ENCODE measurements around the gene SERGEF. TPM values are rescaled to one million over a fixed set of nuclear protein-coding genes. Genes with fewer than 3 reads are reported as not detected.
A peak's percentile ranks its signal among the peaks of the same experiment; 100 is the strongest.

SERGEF gene
- total RNA-seq, 1 donor from 2014 or later = 17.6 TPM

- peaks cover 2% of the 10 kb centered on the region for H3K36me3 ChIP-seq (ENCODE audit: insufficient read depth, low read length)
- Mint-ChIP-seq H3K36me3 (ENCODE audit: low read depth, unreplicated experiment) (peaks cover 4% of the 10 kb centered on the region), H3K4me3 (ENCODE audit: unreplicated experiment) (no peak overlapping the region), H3K27me3 (ENCODE audit: low read depth, unreplicated experiment) (no peaks in the 10 kb centered on the region), H3K4me1 (ENCODE audit: low read depth, unreplicated experiment) (peaks cover 6% of the 10 kb centered on the region), H3K9me3 (ENCODE audit: unreplicated experiment) (no peaks in the 10 kb centered on the region), H3K27ac (ENCODE audit: unreplicated experiment) (no peak overlapping the region)
- H3K4me3 ChIP-seq (ENCODE audit: insufficient read depth, low read depth, low read length) = no peak overlapping the region
- no peak for FAIRE-seq
- no peak overlapping the region for H3K9ac ChIP-seq (ENCODE audit: low read length)
- H4K20me1 ChIP-seq (ENCODE audit: insufficient read depth, low read length) = no peaks in the 10 kb centered on the region
- TF ChIP-seq EZH2 (IDR thresholded peaks at IDR 0.05; ENCODE audit: insufficient read depth, low read length) = no peak
- TF ChIP-seq CTCF (IDR thresholded peaks at IDR 0.05; ENCODE audit: insufficient read depth, low read depth, low read length) = no peak
- H3K4me2 ChIP-seq (ENCODE audit: low read length) = no peak overlapping the region
- no peak for DNase-seq (ENCODE audit: low read depth)
- no peaks in the 10 kb centered on the region for H3K4me1 ChIP-seq (ENCODE audit: insufficient read depth, low read length)
- H3K9me3 ChIP-seq (ENCODE audit: insufficient read depth, low read depth, low read length) = no peaks in the 10 kb centered on the region
- no peaks in the 10 kb centered on the region for H3K27me3 ChIP-seq (ENCODE audit: insufficient read depth, low read length)
- no peak overlapping the region for H3K27ac ChIP-seq (ENCODE audit: low read depth, low read length)
- no peaks in the 10 kb centered on the region for H3K79me2 ChIP-seq (ENCODE audit: insufficient read depth, low read length)
- H2AFZ ChIP-seq (ENCODE audit: low read depth, low read length) = no peak overlapping the region
Measured at GRCh38 chr11:17927041-17927440, 85.8 kb downstream of the SERGEF start.

- H3K36me3 ChIP-seq (ENCODE audit: insufficient read depth, low read length) = peaks cover 2% of the 10 kb centered on the region
- no peak overlapping the region for H3K27ac Mint-ChIP-seq (ENCODE audit: unreplicated experiment)
- no peak overlapping the region for H3K27ac ChIP-seq (ENCODE audit: low read depth, low read length)
- H3K27me3 Mint-ChIP-seq (ENCODE audit: low read depth, unreplicated experiment) = no peaks in the 10 kb centered on the region
- no peak overlapping the region for H3K4me3 Mint-ChIP-seq (ENCODE audit: unreplicated experiment)
- H3K4me1 ChIP-seq (ENCODE audit: insufficient read depth, low read length) = no peaks in the 10 kb centered on the region
- H3K4me2 ChIP-seq (ENCODE audit: low read length) = no peak overlapping the region
- H2AFZ ChIP-seq (ENCODE audit: low read depth, low read length) = no peak overlapping the region
- H3K9ac ChIP-seq (ENCODE audit: low read length) = no peak overlapping the region
- no peak overlapping the region for H3K4me3 ChIP-seq (ENCODE audit: insufficient read depth, low read depth, low read length)
- DNase-seq (ENCODE audit: low read depth) (no peak), FAIRE-seq (no peak)
- no peaks in the 10 kb centered on the region for H3K27me3 ChIP-seq (ENCODE audit: insufficient read depth, low read length)
- TF ChIP-seq EZH2 (IDR thresholded peaks at IDR 0.05; ENCODE audit: insufficient read depth, low read length) = no peak
- TF ChIP-seq CTCF (IDR thresholded peaks at IDR 0.05; ENCODE audit: insufficient read depth, low read depth, low read length) = no peak
- peaks cover 14% of the 10 kb centered on the region for H3K4me1 Mint-ChIP-seq (ENCODE audit: low read depth, unreplicated experiment)
- no peaks in the 10 kb centered on the region for H3K9me3 ChIP-seq (ENCODE audit: insufficient read depth, low read depth, low read length)
- peaks cover 2% of the 10 kb centered on the region for H3K36me3 Mint-ChIP-seq (ENCODE audit: low read depth, unreplicated experiment)
- peaks cover 5% of the 10 kb centered on the region for H4K20me1 ChIP-seq (ENCODE audit: insufficient read depth, low read length)
- no peaks in the 10 kb centered on the region for H3K79me2 ChIP-seq (ENCODE audit: insufficient read depth, low read length)
- no peaks in the 10 kb centered on the region for H3K9me3 Mint-ChIP-seq (ENCODE audit: unreplicated experiment)
Measured at GRCh38 chr11:17924713-17925112, 88.1 kb downstream of the SERGEF start.

- Mint-ChIP-seq H3K4me3 (ENCODE audit: unreplicated experiment) (no peak overlapping the region), H3K27me3 (ENCODE audit: low read depth, unreplicated experiment) (no peaks in the 10 kb centered on the region), H3K9me3 (ENCODE audit: unreplicated experiment) (no peaks in the 10 kb centered on the region), H3K27ac (ENCODE audit: unreplicated experiment) (no peak overlapping the region), H3K36me3 (ENCODE audit: low read depth, unreplicated experiment) (peaks cover 4% of the 10 kb centered on the region), H3K4me1 (ENCODE audit: low read depth, unreplicated experiment) (peaks cover 14% of the 10 kb centered on the region)
- TF ChIP-seq CTCF (IDR thresholded peaks at IDR 0.05; ENCODE audit: insufficient read depth, low read depth, low read length) = no peak
- no peak for TF ChIP-seq EZH2 (IDR thresholded peaks at IDR 0.05; ENCODE audit: insufficient read depth, low read length)
- H3K9me3 ChIP-seq (ENCODE audit: insufficient read depth, low read depth, low read length) = no peaks in the 10 kb centered on the region
- no peak overlapping the region for H3K9ac ChIP-seq (ENCODE audit: low read length)
- no peak overlapping the region for H3K4me3 ChIP-seq (ENCODE audit: insufficient read depth, low read depth, low read length)
- no peaks in the 10 kb centered on the region for H3K79me2 ChIP-seq (ENCODE audit: insufficient read depth, low read length)
- H2AFZ ChIP-seq (ENCODE audit: low read depth, low read length) = no peak overlapping the region
- no peaks in the 10 kb centered on the region for H3K4me1 ChIP-seq (ENCODE audit: insufficient read depth, low read length)
- H4K20me1 ChIP-seq (ENCODE audit: insufficient read depth, low read length) = peaks cover 5% of the 10 kb centered on the region
- peak; percentile 35 for DNase-seq (ENCODE audit: low read depth)
- H3K27ac ChIP-seq (ENCODE audit: low read depth, low read length) = no peak overlapping the region
- H3K4me2 ChIP-seq (ENCODE audit: low read length) = no peak overlapping the region
- H3K36me3 ChIP-seq (ENCODE audit: insufficient read depth, low read length) = peaks cover 2% of the 10 kb centered on the region
- H3K27me3 ChIP-seq (ENCODE audit: insufficient read depth, low read length) = no peaks in the 10 kb centered on the region
- no peak for FAIRE-seq
Measured at GRCh38 chr11:17923217-17923616, 89.6 kb downstream of the SERGEF start.

Measured in astrocyte (in vitro differentiated cells and primary cell).